GM23248 (cell line): ENCODE data around the gene RAD51B. TPM values are rescaled to one million over a fixed set of nuclear protein-coding genes. Genes with fewer than 3 reads are reported as not detected.
A peak's percentile ranks its signal among the peaks of the same experiment; 100 is the strongest.
"Not testable (repeated sequence)": the region's sequence is repeated elsewhere in the genome, so short reads cannot be mapped to it uniquely, and the experiment has no call there.

Experiments used
- DNase-seq: peaks from one replicate; pipeline ENCODE4 v3.0.0-alpha.2; 2015
- H2AFZ ChIP-seq: fragments of 200-600 bp; sonication (generic); 2 replicates; pipeline ENCODE4 v1.6.1; 2016; ENCODE audit warnings: antibody characterized with exemption
- H3F3A ChIP-seq: fragments of 200-600 bp; sonication (generic); 2 replicates; pipeline ENCODE4 v1.6.1; 2016; ENCODE audit warnings: mild to moderate bottlenecking, antibody characterized with exemption, mixed run types; ENCODE audit not compliant: insufficient read depth
- H3K27ac ChIP-seq: fragments of 200-600 bp; sonication (generic); 2 replicates; pipeline ENCODE4 v1.5.1; 2016; ENCODE audit warnings: mild to moderate bottlenecking
- H3K27me3 ChIP-seq: fragments of 200-600 bp; sonication (generic); replicated peaks from 2 replicates; pipeline ENCODE4 v1.6.1; 2016; ENCODE audit warnings: mild to moderate bottlenecking; ENCODE audit not compliant: insufficient read depth
- H3K36me3 ChIP-seq: fragments of 200-600 bp; sonication (generic); 2 replicates; pipeline ENCODE4 v1.6.1; 2016; ENCODE audit warnings: low read depth, mild to moderate bottlenecking
- H3K4me1 ChIP-seq: fragments of 200-600 bp; sonication (generic); 2 replicates; pipeline ENCODE4 v1.6.1; 2016; ENCODE audit warnings: mild to moderate bottlenecking; ENCODE audit not compliant: insufficient read depth
- H3K4me2 ChIP-seq: fragments of 200-600 bp; sonication (generic); one replicate; pipeline ENCODE4 v1.6.1; 2016; ENCODE audit warnings: mild to moderate bottlenecking; ENCODE audit not compliant: unreplicated experiment
- H3K4me3 ChIP-seq: fragments of 200-600 bp; sonication (generic); 2 replicates; pipeline ENCODE4 v1.5.1; 2016; ENCODE audit warnings: mild to moderate bottlenecking
- H3K79me2 ChIP-seq: fragments of 200-600 bp; sonication (generic); 2 replicates; pipeline ENCODE4 v1.6.1; 2016; ENCODE audit warnings: mild to moderate bottlenecking; ENCODE audit not compliant: insufficient read depth
- H3K9ac ChIP-seq: fragments of 200-600 bp; sonication (generic); 2 replicates; pipeline ENCODE4 v1.6.1; 2016; ENCODE audit warnings: mild to moderate bottlenecking
- H3K9me2 ChIP-seq: fragments of 200-600 bp; sonication (generic); 2 replicates; pipeline ENCODE4 v1.6.1; 2016; ENCODE audit warnings: mixed run types, mild to moderate bottlenecking, moderate library complexity; ENCODE audit not compliant: insufficient read depth
- H3K9me3 ChIP-seq: fragments of 200-600 bp; sonication (generic); one replicate; pipeline ENCODE4 v1.6.1; 2017; ENCODE audit warnings: low read depth
- H4K20me1 ChIP-seq: fragments of 200-600 bp; sonication (generic); 2 replicates; pipeline ENCODE4 v1.6.0; 2016; ENCODE audit not compliant: insufficient read depth
- EZH2 ChIP-seq: fragments of 200-600 bp; sonication (generic); IDR thresholded peaks from 2 replicates; pipeline ENCODE4 v1.6.1; 2018; ENCODE audit warnings: antibody characterized with exemption, mild to moderate bottlenecking; ENCODE audit not compliant: insufficient read depth, poor library complexity, severe bottlenecking
- EZH2phosphoT487 ChIP-seq: fragments of 200-600 bp; sonication (generic); IDR thresholded peaks from 2 replicates; pipeline ENCODE4 v1.6.1; 2018; ENCODE audit warnings: antibody characterized with exemption, moderate library complexity, mild to moderate bottlenecking, low read depth; ENCODE audit not compliant: insufficient read depth
- WGBS, 2 experiments: methylation state at CpG; one replicate each; pipeline ENCODE4 v1.1.6; 2015 to 2017; ENCODE audit warnings: low lambda C conversion rate in 2 of 2, low coverage in 1 of 2; ENCODE audit errors: missing lambda C conversion rate in 2 of 2; 5-methylcytosine and 5-hydroxymethylcytosine counted together
- in situ Hi-C: fragments of 300-500 bp; cut with MboI; formaldehyde crosslinking; loops from 2 replicates; pipeline ENCODE4 v1.15.0; 2020
- polyA plus RNA-seq: library from polyadenylated mRNA; unstranded; fragments of >200 nt; fragmentation: Nextera tagmentation; extraction: Ambion mirVana; gene quantifications from 2 replicates; pipeline ENCODE4 v1.2.1, GENCODE V29; 2016
- total RNA-seq: library from RNA; depleted of rRNA; stranded (reverse); fragments of >200 nt; shearing (Covaris generic); gene quantifications from 2 replicates; pipeline ENCODE4 v1.2.3, GENCODE V29; 2014

Gene RAD51B
- total and polyA plus RNA-seq, 2 experiments from 2014 or later: 4.0 to 8.8 TPM

DNA sequence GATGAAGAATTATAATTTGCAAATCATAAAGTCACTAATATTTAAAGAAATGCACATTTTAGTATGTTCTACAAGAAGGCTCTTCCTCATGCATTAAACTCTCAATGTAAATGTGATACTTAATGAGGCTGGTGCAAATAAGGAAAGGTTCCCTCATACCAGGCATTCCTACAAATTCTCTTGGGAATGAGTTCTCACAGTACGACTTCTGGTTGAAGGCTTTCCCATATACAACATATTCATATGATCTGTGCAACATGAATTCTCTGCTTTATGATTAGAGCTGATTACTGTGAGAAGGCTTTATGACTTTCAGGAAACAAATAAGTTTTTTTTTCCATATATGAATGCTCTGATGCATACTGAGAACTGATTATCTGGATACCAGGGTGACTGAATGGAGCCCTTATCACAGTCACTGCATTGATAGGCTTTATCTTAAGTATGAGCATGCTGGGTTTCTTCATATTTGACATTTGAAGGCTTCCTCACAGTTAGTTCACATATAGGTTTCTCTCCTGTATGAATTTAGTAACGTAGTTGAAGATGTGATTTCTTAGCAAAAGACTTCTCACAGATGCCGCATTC, 293.9 kb downstream of the RAD51B start:
- Histone ChIP-seq H3K9me3 (no peaks in the 10 kb centered on the region), H3K27ac (no peak overlapping the region), H3K4me1 (peaks cover 14% of the 10 kb centered on the region), H3K9me2 (no peaks in the 10 kb centered on the region), H2AFZ (no peak overlapping the region), H3F3A (peaks cover 16% of the 10 kb centered on the region), H3K27me3 (no peaks in the 10 kb centered on the region), H3K4me3 (no peak overlapping the region), H4K20me1 (no peaks in the 10 kb centered on the region), H3K4me2 (no peak overlapping the region), H3K79me2 (no peaks in the 10 kb centered on the region), H3K36me3 (no peaks in the 10 kb centered on the region), H3K9ac (no peak overlapping the region)
- no peak for DNase-seq
- in situ Hi-C loops: no loop called here
- no peak for TF ChIP-seq EZH2phosphoT487
- 93 to 99% methylated on average over 3 of the region's 3 CpGs for WGBS, 2 experiments

DNA sequence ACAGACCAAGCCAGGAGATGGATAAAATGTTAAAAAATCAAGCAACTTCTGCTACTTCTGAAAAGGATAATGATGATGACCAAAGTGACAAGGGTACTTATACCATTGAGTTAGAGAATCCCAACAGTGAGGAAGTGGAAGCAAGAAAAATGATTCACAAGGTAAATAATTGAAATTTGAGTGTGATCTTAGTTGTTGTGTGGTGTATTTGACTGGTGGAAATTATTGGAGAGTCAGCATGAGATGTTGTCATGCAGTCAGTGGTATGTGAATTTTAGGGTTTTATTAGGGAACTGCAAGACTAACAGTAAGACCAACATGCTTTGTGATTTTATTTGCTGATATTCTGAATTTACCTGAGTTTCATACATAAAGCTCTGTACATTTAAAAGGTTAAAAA, 296.4 kb downstream of the RAD51B start:
- H3K9ac ChIP-seq, H3K27me3 ChIP-seq, H2AFZ ChIP-seq, DNase-seq, H3K4me2 ChIP-seq, H4K20me1 ChIP-seq, H3K9me3 ChIP-seq, H3K36me3 ChIP-seq, H3K27ac ChIP-seq, H3K4me3 ChIP-seq, H3F3A ChIP-seq, H3K4me1 ChIP-seq, H3K79me2 ChIP-seq, in situ Hi-C loops, H3K9me2 ChIP-seq: not testable (repeated sequence)

DNA sequence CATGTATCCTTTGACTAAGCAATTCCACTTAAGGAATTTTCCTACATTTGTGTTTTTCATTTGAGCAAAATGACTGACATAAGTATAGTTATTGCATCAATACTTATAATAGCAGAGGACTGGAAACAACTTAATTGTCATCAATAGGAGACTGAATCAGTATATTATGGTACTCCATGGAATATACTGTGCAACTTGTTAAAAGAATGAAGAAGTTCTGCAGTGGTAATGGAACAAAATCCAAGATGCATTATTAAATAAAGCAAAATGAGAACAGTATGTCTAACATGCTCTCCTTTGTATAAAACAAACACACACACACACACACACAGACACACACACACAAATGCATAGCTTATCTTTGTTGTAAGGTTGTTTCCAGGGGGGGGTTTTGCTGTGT, 303.1 kb downstream of the RAD51B start:
- H3K27ac ChIP-seq: no peak overlapping the region
- no peak overlapping the region for H3K9ac ChIP-seq
- peaks cover 22% of the 10 kb centered on the region for H3F3A ChIP-seq
- no peak overlapping the region for H2AFZ ChIP-seq
- in situ Hi-C loops: no loop called here
- H3K27me3 ChIP-seq: no peaks in the 10 kb centered on the region
- H3K36me3 ChIP-seq: no peaks in the 10 kb centered on the region
- H3K4me2 ChIP-seq: no peak overlapping the region
- no peak for DNase-seq
- no peaks in the 10 kb centered on the region for H3K9me2 ChIP-seq
- no peak overlapping the region for H3K4me3 ChIP-seq
- no peaks in the 10 kb centered on the region for H4K20me1 ChIP-seq
- peaks cover 21% of the 10 kb centered on the region for H3K4me1 ChIP-seq
- H3K79me2 ChIP-seq: no peaks in the 10 kb centered on the region
- TF ChIP-seq EZH2phosphoT487 (no peak), EZH2 (no peak)
- H3K9me3 ChIP-seq: no peaks in the 10 kb centered on the region

DNA sequence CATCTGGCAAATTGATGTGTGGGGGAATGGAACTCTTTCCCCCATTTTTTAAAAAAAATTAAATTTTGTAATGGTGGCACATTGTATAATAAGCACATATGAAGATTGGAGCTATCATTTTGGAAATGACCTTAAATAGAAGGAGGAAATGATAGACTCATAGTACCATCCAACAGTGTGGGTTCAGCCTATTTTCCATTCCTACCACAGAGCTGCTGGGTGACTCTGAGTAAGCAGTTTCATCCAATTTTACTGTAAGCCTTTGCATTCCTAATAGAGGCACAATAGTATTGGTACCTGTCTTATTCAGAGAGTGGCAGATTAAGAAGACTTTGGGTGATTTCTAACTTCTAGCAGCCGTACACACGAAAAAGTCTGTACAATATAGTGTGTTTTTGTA, 304.5 kb downstream of the RAD51B start:
- in situ Hi-C loops: no loop called here
- Histone ChIP-seq H3K4me1 (peaks cover 21% of the 10 kb centered on the region), H3F3A (peaks cover 22% of the 10 kb centered on the region), H2AFZ (no peak overlapping the region), H3K9me2 (no peaks in the 10 kb centered on the region), H3K9me3 (no peaks in the 10 kb centered on the region), H3K79me2 (no peaks in the 10 kb centered on the region), H3K36me3 (no peaks in the 10 kb centered on the region), H3K27ac (peak overlapping the region; percentile 90; the same call in 1 of the 2 replicates), H4K20me1 (no peaks in the 10 kb centered on the region), H3K4me2 (no peak overlapping the region), H3K9ac (no peak overlapping the region; the same call in 1 of the 2 replicates), H3K4me3 (no peak overlapping the region), H3K27me3 (no peaks in the 10 kb centered on the region)
- 96 to 100% methylated on average over 2 of the region's 2 CpGs for WGBS, 2 experiments
- no peak for TF ChIP-seq EZH2phosphoT487
- no peak for TF ChIP-seq EZH2
- no peak for DNase-seq

DNA sequence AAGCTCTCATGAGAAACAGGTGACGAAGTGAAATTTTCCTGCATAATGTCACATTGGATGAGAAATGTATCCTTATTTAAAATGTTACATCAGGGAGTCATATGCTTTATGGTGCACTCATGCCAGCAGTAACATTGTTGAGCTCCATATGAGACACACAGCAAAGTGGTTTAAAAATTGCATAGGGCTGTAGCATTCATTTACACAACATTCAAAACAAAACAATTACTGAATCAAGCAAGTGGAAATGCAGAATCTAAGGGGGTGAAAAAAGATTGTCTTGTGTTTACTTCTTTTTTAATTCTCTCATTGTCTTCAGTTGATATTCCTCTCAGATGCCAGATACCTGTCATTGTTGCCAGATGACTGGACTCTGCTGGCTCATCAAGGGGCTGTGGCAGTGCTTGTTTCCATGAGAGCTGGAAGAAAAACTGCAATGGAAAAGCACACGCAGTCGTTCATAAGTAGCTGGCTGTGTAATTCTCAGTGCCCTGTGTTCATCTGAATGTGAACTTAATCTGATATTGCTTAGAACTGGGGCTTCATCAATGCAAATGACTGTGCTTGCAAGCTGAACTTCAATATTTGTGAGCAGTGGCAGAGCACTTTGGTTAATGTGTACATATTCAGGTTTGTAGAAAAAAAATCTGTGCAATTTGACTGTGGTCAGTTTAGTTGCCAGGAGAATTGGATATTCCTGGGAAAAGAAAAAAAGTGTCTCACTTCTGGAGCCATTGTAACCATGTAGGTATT, 305.6 kb downstream of the RAD51B start:
- Histone ChIP-seq H3K9me3 (no peaks in the 10 kb centered on the region), H3F3A (peaks cover 22% of the 10 kb centered on the region), H3K4me3 (peak overlapping the region; percentile 29; the same call in 1 of the 2 replicates), H3K79me2 (no peaks in the 10 kb centered on the region), H3K9ac (peak overlapping the region; percentile 72), H4K20me1 (no peaks in the 10 kb centered on the region), H3K27ac (peak overlapping the region; percentile 90), H3K27me3 (no peaks in the 10 kb centered on the region), H2AFZ (peak overlapping the region; percentile 46), H3K9me2 (no peaks in the 10 kb centered on the region), H3K4me2 (peak overlapping the region; percentile 58), H3K4me1 (peaks cover 21% of the 10 kb centered on the region), H3K36me3 (no peaks in the 10 kb centered on the region)
- 6 to 9% methylated on average over 3 of the region's 3 CpGs for WGBS, 2 experiments
- TF ChIP-seq EZH2phosphoT487 (no peak), EZH2 (no peak)
- DNase-seq: peak; percentile 88
- in situ Hi-C loops: no loop called here
